ENCODE results near the gene NTM.

The NTM gene

DNA sequence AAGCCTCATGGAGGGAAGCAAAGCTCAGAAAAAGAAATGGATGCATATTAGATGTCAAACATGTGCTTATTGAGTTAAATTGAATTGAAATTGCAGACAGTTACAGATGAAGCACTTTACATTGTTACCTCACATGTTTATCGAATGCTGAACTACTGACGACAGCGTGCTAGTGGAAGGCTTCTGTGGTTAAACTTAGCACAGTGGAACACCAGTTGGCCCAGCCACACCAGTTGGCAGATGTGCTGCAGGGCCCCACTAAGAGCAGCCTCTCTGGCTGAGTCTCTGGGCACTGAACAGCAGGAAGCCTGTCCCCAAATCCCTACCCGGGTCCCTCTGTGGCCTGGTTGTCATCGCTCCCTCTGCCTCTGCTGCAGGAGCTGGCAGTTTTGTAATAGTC is 242.1 kb downstream of the NTM start:
- TF ChIP-seq, protein P1, sequence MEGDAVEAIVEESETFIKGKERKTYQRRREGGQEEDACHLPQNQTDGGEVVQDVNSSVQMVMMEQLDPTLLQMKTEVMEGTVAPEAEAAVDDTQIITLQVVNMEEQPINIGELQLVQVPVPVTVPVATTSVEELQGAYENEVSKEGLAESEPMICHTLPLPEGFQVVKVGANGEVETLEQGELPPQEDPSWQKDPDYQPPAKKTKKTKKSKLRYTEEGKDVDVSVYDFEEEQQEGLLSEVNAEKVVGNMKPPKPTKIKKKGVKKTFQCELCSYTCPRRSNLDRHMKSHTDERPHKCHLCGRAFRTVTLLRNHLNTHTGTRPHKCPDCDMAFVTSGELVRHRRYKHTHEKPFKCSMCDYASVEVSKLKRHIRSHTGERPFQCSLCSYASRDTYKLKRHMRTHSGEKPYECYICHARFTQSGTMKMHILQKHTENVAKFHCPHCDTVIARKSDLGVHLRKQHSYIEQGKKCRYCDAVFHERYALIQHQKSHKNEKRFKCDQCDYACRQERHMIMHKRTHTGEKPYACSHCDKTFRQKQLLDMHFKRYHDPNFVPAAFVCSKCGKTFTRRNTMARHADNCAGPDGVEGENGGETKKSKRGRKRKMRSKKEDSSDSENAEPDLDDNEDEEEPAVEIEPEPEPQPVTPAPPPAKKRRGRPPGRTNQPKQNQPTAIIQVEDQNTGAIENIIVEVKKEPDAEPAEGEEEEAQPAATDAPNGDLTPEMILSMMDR (IDR thresholded peaks at IDR 0.05; ENCODE audit: extremely low read depth, missing control alignments), result no peak
- no peak for DNase-seq (ENCODE audit: low spot score)

DNA sequence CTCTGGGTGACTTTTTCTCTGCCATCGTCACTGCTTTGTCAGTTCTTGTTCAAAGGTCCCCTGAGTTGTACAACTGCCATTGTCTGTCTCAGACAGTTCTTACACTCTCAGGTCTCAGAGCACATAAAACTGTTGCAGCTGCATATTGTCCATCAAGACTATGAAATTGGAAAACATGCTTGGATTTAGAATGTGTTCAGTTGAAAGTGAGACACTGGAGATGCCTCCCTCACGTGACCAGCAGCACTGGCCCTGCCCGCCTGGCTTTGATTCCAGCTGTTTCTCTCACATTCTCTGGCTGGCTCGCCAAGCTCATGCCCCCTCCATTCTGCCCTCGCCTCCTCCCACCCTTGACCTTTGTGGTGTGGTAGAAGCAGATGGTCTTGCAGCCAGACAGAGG is 244.2 kb downstream of the NTM start:
- TF ChIP-seq, protein P1 (IDR thresholded peaks at IDR 0.05; ENCODE audit: extremely low read depth, missing control alignments), result no peak
- no peak for DNase-seq (ENCODE audit: low spot score)

- TF ChIP-seq, protein P1 (IDR thresholded peaks at IDR 0.05; ENCODE audit: extremely low read depth, missing control alignments), result no peak
- DNase-seq (ENCODE audit: low spot score), result no peak
Measured at GRCh38 chr11:131615611-131616010, 245.2 kb downstream of the NTM start.

DNA sequence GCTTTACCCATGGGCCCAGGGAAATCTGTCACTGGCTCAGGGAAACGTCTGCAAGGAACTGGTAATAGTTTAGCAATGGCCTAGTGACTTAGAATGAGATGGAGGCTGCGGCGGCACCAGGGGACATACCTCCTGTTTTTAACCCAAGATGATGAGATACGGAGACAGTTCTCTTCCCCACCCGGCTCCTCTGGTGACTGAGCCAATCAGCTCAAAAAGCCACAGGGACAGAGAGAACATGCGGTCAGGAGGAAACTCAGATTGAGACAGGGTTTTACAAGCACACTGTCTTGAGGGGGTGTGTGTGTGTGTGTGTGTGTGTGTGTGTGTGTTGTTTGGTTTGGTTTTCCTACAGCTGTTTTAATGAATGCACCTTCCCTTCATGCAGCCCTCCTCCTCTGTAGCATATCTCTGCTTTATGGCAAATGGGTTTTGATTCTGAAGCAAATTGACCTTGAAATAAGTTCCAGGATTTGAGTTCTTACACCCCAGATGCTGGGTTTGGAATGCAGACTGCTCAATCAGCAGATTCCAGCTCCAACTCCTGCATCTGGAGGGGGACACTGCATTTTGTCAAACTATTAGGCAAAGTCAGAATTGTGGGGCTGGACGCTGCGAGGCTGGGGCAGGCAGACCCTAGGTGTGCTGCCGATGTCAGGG is 246.2 kb downstream of the NTM start:
- no peak for DNase-seq (ENCODE audit: low spot score)

GRCh38 chr11:131618201-131618600 is 247.8 kb downstream of the NTM start:
- TF ChIP-seq, protein P1 (IDR thresholded peaks at IDR 0.05; ENCODE audit: extremely low read depth, missing control alignments), result no peak
- no peak for DNase-seq (ENCODE audit: low spot score)

More for the DNA sequence above, 246.2 kb downstream of the NTM start:
- TF ChIP-seq, protein P1 (IDR thresholded peaks at IDR 0.05; ENCODE audit: extremely low read depth, missing control alignments), result no peak

DNA sequence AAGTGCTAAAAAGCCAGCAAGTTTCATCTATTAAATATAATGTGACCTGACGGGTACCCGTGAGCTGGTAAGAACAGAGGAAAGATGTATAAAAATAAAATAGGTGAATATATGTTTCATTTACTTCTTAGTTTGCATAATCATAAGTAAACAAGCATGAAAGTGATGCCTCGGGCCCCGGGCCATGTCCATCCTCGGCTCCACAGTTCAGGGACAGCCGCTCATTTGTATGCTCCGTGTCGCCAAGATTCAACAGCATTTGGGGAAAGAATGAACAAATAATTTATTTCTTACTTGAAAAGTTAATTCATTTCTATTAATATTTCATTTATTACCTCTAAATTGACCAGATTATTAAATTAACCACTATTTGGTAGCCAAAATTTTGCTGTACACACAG is 251.8 kb downstream of the NTM start:
- TF ChIP-seq, protein P1 (IDR thresholded peaks at IDR 0.05; ENCODE audit: extremely low read depth, missing control alignments), result no peak
- no peak for DNase-seq (ENCODE audit: low spot score)

DNA sequence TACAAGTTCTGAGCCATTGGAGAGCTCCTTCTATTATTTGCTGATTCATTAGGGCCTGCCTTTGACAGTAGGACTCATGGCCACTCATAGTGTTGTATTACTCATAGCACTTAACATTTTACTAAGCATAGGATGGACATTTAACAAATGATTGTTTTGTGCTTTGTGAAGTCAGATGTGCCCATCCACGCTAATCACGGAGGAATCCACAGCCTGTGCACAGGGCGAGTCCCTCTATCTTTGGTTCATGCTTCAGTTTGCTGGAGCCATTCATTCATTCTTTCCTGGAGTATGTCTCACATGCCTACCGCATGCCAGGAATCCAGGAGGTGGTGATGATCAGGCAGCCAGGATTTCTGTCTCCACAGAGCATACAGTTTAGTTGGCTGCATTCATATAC is 254.1 kb downstream of the NTM start:
- TF ChIP-seq, protein P1 (IDR thresholded peaks at IDR 0.05; ENCODE audit: extremely low read depth, missing control alignments), result no peak
- no peak for DNase-seq (ENCODE audit: low spot score)
